Hepatocyte (in vitro differentiated cells): Measurements from ENCODE around the gene SLC44A5.

Source experiments
- EZH2 ChIP-seq: fragments of 200-600 bp; sonication (generic); IDR thresholded peaks from 2 replicates; pipeline ENCODE4 v1.6.1; 2016; ENCODE audit warnings: antibody characterized with exemption, mild to moderate bottlenecking, borderline replicate concordance
- TF ChIP-seq, protein P1 (sequence below): fragments of 200-600 bp; sonication (generic); IDR thresholded peaks from 2 replicates; pipeline ENCODE4 v1.5.1; 2016; ENCODE audit warnings: antibody characterized with exemption, mild to moderate bottlenecking; ENCODE audit not compliant: poor library complexity

GRCh38 chr1:75559800-75560199 lies 51.1 kb downstream of the SLC44A5 start:
- no peak for TF ChIP-seq EZH2
- TF ChIP-seq, protein P1, sequence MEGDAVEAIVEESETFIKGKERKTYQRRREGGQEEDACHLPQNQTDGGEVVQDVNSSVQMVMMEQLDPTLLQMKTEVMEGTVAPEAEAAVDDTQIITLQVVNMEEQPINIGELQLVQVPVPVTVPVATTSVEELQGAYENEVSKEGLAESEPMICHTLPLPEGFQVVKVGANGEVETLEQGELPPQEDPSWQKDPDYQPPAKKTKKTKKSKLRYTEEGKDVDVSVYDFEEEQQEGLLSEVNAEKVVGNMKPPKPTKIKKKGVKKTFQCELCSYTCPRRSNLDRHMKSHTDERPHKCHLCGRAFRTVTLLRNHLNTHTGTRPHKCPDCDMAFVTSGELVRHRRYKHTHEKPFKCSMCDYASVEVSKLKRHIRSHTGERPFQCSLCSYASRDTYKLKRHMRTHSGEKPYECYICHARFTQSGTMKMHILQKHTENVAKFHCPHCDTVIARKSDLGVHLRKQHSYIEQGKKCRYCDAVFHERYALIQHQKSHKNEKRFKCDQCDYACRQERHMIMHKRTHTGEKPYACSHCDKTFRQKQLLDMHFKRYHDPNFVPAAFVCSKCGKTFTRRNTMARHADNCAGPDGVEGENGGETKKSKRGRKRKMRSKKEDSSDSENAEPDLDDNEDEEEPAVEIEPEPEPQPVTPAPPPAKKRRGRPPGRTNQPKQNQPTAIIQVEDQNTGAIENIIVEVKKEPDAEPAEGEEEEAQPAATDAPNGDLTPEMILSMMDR = no peak
